HUES48 (cell line): ENCODE results near the gene NANS.
"Not testable (repeated sequence)": the region's sequence is repeated elsewhere in the genome, so short reads cannot be mapped to it uniquely, and the experiment has no call there.

Experiments used
- H3K27ac ChIP-seq: one replicate; pipeline ENCODE4 v1.7.0; 2013; ENCODE audit warnings: low read depth, low read length, inconsistent platforms
- H3K27me3 ChIP-seq: 2 replicates; pipeline ENCODE4 v1.6.1; 2013; ENCODE audit warnings: mild to moderate bottlenecking, low read length; ENCODE audit not compliant: control insufficient read depth, insufficient read depth
- H3K36me3 ChIP-seq: 2 replicates; pipeline ENCODE4 v1.6.1; 2013; ENCODE audit warnings: low read length; ENCODE audit not compliant: control insufficient read depth, insufficient read depth
- H3K4me1 ChIP-seq: 2 replicates; pipeline ENCODE4 v1.6.1; 2013; ENCODE audit warnings: mild to moderate bottlenecking, low read length; ENCODE audit not compliant: control insufficient read depth, insufficient read depth
- H3K4me3 ChIP-seq: 2 replicates; pipeline ENCODE4 v1.5.1; 2013; ENCODE audit warnings: mild to moderate bottlenecking, low read depth, low read length
- H3K9ac ChIP-seq: 2 replicates; pipeline ENCODE4 v1.6.1; 2013; ENCODE audit warnings: mild to moderate bottlenecking, low read depth, low read length, moderate library complexity
- H3K9me3 ChIP-seq: 2 replicates; pipeline ENCODE4 v1.6.1; 2013; ENCODE audit warnings: low read length; ENCODE audit not compliant: control insufficient read depth, insufficient read depth

NANS gene

GRCh38 chr9:98019098-98019497 is 37.4 kb upstream of the NANS start:
- no peak overlapping the region for H3K4me3 ChIP-seq
- peaks cover 38% of the 10 kb centered on the region for H3K36me3 ChIP-seq
- no peaks in the 10 kb centered on the region for H3K4me1 ChIP-seq
- H3K27ac ChIP-seq = no peak overlapping the region
- H3K9ac ChIP-seq = no peak overlapping the region
- H3K27me3 ChIP-seq = no peaks in the 10 kb centered on the region
- H3K9me3 ChIP-seq = no peaks in the 10 kb centered on the region

- not testable (repeated sequence) for H3K9me3 ChIP-seq, H3K27ac ChIP-seq, H3K4me3 ChIP-seq, H3K4me1 ChIP-seq, H3K27me3 ChIP-seq, H3K9ac ChIP-seq
- peaks cover 30% of the 10 kb centered on the region for H3K36me3 ChIP-seq
Observed at GRCh38 chr9:98019869-98020268, 36.7 kb upstream of the NANS start.

GRCh38 chr9:98020476-98021145 is 35.9 kb upstream of the NANS start:
- Histone ChIP-seq H3K9ac (no peak overlapping the region), H3K4me3 (no peak overlapping the region), H3K27me3 (no peaks in the 10 kb centered on the region), H3K36me3 (peaks cover 23% of the 10 kb centered on the region), H3K27ac (no peak overlapping the region), H3K9me3 (no peaks in the 10 kb centered on the region), H3K4me1 (no peaks in the 10 kb centered on the region)

- H3K27me3 ChIP-seq = no peaks in the 10 kb centered on the region
- H3K4me3 ChIP-seq = no peak overlapping the region
- H3K4me1 ChIP-seq = no peaks in the 10 kb centered on the region
- H3K9ac ChIP-seq = no peak overlapping the region
- no peak overlapping the region for H3K27ac ChIP-seq
- no peaks in the 10 kb centered on the region for H3K9me3 ChIP-seq
- H3K36me3 ChIP-seq = peaks cover 15% of the 10 kb centered on the region
Observed at GRCh38 chr9:98021306-98022040, 35.1 kb upstream of the NANS start.

GRCh38 chr9:98022447-98022846 is 34.1 kb upstream of the NANS start:
- peaks cover 10% of the 10 kb centered on the region for H3K36me3 ChIP-seq
- H3K9me3 ChIP-seq = no peaks in the 10 kb centered on the region
- H3K4me3 ChIP-seq = no peak overlapping the region
- no peaks in the 10 kb centered on the region for H3K27me3 ChIP-seq
- H3K4me1 ChIP-seq = no peaks in the 10 kb centered on the region
- no peak overlapping the region for H3K27ac ChIP-seq
- H3K9ac ChIP-seq = no peak overlapping the region

- Histone ChIP-seq H3K9ac (no peak overlapping the region), H3K4me1 (no peaks in the 10 kb centered on the region), H3K9me3 (no peaks in the 10 kb centered on the region), H3K27me3 (no peaks in the 10 kb centered on the region), H3K36me3 (no peaks in the 10 kb centered on the region), H3K4me3 (no peak overlapping the region), H3K27ac (no peak overlapping the region)
Observed at GRCh38 chr9:98024702-98025101, 31.8 kb upstream of the NANS start.

- no peaks in the 10 kb centered on the region for H3K4me1 ChIP-seq
- peaks cover 3% of the 10 kb centered on the region; the same call in 1 of the 2 replicates for H3K27me3 ChIP-seq
- H3K9me3 ChIP-seq = no peaks in the 10 kb centered on the region
- H3K4me3 ChIP-seq = no peak overlapping the region
- no peaks in the 10 kb centered on the region for H3K36me3 ChIP-seq
- H3K27ac ChIP-seq = no peak overlapping the region
- no peak overlapping the region for H3K9ac ChIP-seq
Observed at GRCh38 chr9:98031169-98031568, 25.4 kb upstream of the NANS start.

GRCh38 chr9:98031935-98032334 is 24.6 kb upstream of the NANS start:
- H3K27ac ChIP-seq = no peak overlapping the region
- no peak overlapping the region for H3K4me3 ChIP-seq
- no peaks in the 10 kb centered on the region for H3K4me1 ChIP-seq
- no peaks in the 10 kb centered on the region for H3K9me3 ChIP-seq
- H3K27me3 ChIP-seq = peaks cover 3% of the 10 kb centered on the region; the same call in 1 of the 2 replicates
- no peak overlapping the region for H3K9ac ChIP-seq
- H3K36me3 ChIP-seq = no peaks in the 10 kb centered on the region

- Histone ChIP-seq H3K27me3 (peaks cover 3% of the 10 kb centered on the region; the same call in 1 of the 2 replicates), H3K4me1 (no peaks in the 10 kb centered on the region), H3K9me3 (no peaks in the 10 kb centered on the region), H3K4me3 (no peak overlapping the region), H3K9ac (no peak overlapping the region), H3K36me3 (no peaks in the 10 kb centered on the region), H3K27ac (no peak overlapping the region)
Observed at GRCh38 chr9:98034593-98035546, 21.7 kb upstream of the NANS start.

- no peak overlapping the region for H3K27ac ChIP-seq
- no peak overlapping the region for H3K4me3 ChIP-seq
- H3K9ac ChIP-seq = no peak overlapping the region
- H3K36me3 ChIP-seq = no peaks in the 10 kb centered on the region
- H3K27me3 ChIP-seq = peaks cover 3% of the 10 kb centered on the region; the same call in 1 of the 2 replicates
- no peaks in the 10 kb centered on the region for H3K9me3 ChIP-seq
- no peaks in the 10 kb centered on the region for H3K4me1 ChIP-seq
Observed at GRCh38 chr9:98037357-98037756, 19.2 kb upstream of the NANS start.
